SK-N-SH (cell line): ENCODE measurements around the gene OPA3.

Experiments used
- CHD2 ChIP-seq: fragments of 150-350 bp; IDR thresholded peaks from 2 replicates; pipeline ENCODE4 v1.6.1; 2018; ENCODE audit warnings: low read length; ENCODE audit not compliant: partially characterized antibody
- EP300 ChIP-seq, 2 experiments: IDR thresholded peaks; 2 replicates each; pipeline versions ENCODE4 v1.4.0 to v1.6.1; 2012; ENCODE audit warnings: borderline replicate concordance in 1 of 2, low read depth in 1 of 2, low read length in 1 of 2
- FOXM1 ChIP-seq: IDR thresholded peaks from 2 replicates; pipeline ENCODE4 v1.4.0; 2012; ENCODE audit warnings: low read depth, mild to moderate bottlenecking
- JUND ChIP-seq: IDR thresholded peaks from 2 replicates; pipeline ENCODE4 v1.4.0; 2012
- RAD21 ChIP-seq: IDR thresholded peaks from 2 replicates; pipeline ENCODE4 v1.6.1; 2012; ENCODE audit warnings: mild to moderate bottlenecking, low read length
- YY1 ChIP-seq: IDR thresholded peaks from 2 replicates; pipeline ENCODE4 v1.4.0; 2012; ENCODE audit warnings: low read depth, mild to moderate bottlenecking
- TF ChIP-seq, protein P1 (sequence below): fragments of 200-600 bp; sonication (generic); IDR thresholded peaks from 2 replicates; pipeline ENCODE4 v1.6.1; 2017; ENCODE audit warnings: antibody characterized with exemption, mild to moderate bottlenecking, moderate library complexity
- TF ChIP-seq, protein P2 (sequence below): IDR thresholded peaks from 2 replicates; pipeline ENCODE4 v1.4.0; 2012; ENCODE audit warnings: low read depth

DNA sequence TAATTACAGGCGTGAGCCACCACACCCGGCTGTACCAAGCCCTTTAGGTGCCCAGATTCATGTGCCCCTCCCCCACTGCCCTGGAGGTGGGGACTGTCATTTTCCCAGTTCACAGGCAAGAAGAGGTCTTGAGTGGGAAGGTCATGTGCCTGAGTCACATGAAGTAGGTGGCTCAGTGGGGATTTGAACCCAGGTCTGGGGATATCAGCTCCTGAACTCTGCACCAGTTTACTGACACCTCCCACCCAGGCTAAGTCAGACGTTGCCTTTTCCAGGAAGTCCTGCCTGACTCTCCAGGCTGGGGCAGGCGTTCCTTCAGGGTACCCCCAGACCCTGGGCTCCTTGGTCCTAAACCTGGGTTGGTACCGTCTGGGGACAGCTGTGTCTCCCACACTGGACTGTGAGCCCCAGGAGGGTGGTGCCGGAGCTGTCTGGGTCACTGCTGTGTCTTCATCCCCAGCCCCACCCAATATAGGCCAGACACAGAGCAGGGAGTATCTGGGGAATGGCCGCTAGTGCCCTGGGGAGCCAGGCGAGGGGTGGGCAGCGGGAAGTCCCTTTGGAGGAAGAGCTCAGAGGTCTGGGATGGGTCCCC lies 68.7 kb downstream of the OPA3 start:
- TF ChIP-seq, protein P1, sequence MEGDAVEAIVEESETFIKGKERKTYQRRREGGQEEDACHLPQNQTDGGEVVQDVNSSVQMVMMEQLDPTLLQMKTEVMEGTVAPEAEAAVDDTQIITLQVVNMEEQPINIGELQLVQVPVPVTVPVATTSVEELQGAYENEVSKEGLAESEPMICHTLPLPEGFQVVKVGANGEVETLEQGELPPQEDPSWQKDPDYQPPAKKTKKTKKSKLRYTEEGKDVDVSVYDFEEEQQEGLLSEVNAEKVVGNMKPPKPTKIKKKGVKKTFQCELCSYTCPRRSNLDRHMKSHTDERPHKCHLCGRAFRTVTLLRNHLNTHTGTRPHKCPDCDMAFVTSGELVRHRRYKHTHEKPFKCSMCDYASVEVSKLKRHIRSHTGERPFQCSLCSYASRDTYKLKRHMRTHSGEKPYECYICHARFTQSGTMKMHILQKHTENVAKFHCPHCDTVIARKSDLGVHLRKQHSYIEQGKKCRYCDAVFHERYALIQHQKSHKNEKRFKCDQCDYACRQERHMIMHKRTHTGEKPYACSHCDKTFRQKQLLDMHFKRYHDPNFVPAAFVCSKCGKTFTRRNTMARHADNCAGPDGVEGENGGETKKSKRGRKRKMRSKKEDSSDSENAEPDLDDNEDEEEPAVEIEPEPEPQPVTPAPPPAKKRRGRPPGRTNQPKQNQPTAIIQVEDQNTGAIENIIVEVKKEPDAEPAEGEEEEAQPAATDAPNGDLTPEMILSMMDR, result no peak
- TF ChIP-seq RAD21, result no peak
- TF ChIP-seq, protein P2, sequence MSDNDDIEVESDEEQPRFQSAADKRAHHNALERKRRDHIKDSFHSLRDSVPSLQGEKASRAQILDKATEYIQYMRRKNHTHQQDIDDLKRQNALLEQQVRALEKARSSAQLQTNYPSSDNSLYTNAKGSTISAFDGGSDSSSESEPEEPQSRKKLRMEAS, result no peak
- no peak for TF ChIP-seq FOXM1
- TF ChIP-seq EP300 (IDR thresholded peaks at IDR 0.05; ENCODE audit: borderline replicate concordance in 1 of 2, low read depth in 1 of 2, low read length in 1 of 2), result no peak
- no peak for TF ChIP-seq YY1
- no peak for TF ChIP-seq JUND
- TF ChIP-seq CHD2, result no peak
